Limb (tissue), 2 donors: Measurements from ENCODE around the gene SIT1.

Source experiments
- DNase-seq, 2 donors: peaks; one replicate each; pipeline ENCODE4 v3.0.0-alpha.2; 2016; ENCODE audit errors: extremely low spot score in 2 of 2

The SIT1 gene, protein sequence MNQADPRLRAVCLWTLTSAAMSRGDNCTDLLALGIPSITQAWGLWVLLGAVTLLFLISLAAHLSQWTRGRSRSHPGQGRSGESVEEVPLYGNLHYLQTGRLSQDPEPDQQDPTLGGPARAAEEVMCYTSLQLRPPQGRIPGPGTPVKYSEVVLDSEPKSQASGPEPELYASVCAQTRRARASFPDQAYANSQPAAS

DNA sequence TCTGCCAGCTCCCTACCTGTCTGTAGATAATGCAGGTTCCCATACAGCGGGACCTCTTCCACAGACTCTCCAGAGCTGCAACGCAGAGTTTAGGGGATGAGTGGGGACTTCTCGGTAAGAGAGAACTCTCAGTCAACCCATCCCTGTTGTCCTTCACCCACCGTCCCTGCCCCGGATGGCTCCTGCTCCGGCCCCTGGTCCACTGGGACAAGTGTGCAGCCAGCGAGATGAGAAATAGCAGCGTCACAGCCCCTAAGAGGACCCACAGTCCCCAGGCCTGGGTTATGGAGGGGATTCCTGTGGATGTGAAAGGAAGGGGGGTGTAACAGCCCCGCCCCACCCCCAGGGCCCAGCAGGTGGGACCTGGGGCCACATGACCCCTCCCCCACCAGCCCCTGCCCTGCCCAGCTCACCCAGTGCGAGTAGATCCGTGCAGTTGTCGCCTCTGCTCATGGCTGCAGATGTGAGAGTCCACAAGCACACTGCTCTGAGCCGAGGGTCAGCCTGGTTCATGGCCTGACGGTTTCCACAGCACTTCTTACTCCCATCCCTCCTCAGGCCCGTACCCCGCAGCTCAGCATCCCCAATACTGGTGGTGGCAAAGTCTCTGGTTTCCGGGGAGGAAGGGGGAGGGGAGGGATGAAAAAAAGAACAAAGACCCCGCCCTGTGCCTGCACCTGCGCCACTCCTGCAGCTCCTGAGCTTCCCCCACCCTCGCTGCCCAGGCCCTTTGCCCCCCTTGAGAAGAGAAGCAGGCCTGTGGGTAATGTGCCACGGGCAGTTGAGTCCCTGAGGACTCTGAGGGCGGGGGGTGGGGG, at the start of gene SIT1:
Gene SIT1, minus strand, starts transcription at position 591 of the 818 bp plus-strand sequence. Its CDS starts 78 bp downstream, at position 513.
- DNase-seq = no peak

DNA sequence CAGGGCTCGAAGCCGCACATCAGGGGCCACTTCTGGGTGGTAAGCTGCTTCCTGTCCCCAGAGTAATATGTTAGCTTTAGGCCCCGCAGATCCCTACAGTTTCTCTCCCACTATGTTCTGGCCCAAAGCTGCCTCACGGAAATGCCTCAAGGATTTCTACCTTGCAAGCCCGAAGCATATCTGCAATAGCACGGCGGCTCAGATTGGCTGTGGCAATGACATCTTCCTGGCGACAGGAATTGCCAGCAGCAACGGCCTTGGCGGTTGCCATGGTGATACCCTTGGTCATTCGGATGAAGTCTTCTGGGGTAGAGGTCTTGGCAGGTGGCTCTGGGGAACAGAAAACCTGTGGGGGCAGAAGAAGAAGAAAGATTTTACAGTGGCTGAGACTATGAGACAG, 49.3 kb upstream of the SIT1 start:
- no peak for DNase-seq

DNA sequence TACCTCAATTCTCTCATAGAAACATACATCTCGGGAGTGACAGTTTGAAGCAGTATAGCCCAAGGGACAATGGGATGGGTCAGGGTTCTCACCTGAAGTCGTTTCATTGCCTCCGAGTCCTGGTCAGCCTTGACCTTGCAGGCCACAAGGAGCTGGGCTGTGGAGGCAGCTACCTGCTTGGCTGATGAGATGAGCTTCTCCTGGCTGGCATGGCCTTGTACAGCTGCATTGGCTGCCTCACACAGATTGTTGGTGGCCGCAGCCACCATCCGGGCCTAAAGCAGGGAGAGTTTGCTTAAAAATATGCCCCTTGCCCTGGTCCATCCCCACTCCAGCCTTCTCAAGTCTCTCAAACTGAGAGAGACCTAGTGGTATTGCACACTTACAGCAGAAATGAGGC, 47.5 kb upstream of the SIT1 start:
- DNase-seq = no peak

DNA sequence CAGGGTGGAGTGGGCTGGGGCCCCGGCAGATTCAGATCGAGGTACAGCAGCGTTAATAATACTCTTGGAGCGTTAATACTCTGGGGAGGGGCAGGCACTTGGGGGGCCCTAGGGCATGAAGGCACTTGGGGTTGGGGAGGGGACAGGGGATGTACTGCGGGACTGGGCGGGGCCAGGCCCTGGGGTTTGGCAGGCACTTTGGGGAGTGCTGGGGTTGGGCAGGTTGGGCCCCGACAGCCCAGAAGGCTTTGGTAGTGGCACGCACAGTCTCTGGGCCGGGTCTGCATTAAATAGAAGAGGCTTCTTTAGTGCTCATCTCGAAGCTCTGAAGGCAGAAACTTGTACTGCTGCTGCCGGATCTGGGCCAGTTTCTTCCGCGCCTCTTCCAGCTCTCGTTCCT, 46.8 kb upstream of the SIT1 start:
- DNase-seq = no peak

DNA sequence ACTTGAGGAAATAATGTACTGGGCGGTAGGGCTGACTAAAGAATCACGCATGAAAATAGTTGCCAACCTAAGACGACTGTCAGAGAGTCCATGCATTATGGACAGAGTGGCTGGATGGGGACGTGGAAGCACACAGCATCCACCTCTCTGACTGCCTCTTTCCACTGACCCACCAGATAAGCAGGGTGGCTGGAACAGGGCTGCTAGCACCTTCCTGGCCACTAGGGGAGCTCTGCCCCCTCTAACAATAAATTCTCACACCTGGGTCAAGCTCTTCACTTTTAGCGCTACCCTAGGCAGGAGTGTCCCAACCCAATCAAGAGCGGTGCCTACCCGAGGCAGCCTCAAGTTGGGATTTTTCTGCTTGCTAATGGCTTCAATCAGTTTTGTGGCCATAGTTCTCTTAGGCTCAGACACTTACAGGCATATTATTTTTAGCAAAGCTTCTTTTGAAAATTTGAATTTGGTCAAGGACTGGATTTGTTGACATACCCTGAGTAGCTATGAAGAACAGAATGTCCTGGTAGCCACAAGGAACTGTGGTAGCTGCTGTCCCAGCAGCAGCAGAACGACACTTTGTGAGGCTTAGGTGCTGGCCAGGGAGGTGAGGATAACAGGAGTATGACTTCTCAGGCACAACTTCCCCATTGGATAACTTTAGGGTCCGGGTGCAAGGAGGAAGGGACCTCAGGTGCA, 45.9 kb upstream of the SIT1 start:
- peak; percentile 45 to 58 for DNase-seq

DNA sequence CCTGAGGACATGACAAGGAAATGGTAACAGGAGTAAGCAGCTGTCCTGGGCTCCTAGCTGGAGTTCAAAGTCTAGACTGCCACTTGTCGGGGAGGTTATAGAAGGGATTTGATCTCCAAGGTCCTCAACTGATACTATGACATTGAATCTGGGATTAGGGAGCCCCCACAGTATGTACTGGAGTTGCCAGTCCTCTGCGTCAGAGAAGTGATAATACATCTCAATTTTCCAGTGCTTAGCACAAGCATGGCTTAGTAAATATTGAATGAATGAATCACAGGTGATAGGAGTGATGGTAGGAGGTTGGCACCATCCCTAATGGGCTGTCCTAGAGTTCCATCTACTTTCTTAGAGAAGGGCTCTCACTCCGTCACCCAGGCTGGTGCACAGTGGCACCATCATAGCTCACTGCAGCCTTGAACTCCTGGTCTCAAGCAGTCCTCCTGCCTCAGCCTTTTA, 45.2 kb upstream of the SIT1 start:
- no peak for DNase-seq

DNA sequence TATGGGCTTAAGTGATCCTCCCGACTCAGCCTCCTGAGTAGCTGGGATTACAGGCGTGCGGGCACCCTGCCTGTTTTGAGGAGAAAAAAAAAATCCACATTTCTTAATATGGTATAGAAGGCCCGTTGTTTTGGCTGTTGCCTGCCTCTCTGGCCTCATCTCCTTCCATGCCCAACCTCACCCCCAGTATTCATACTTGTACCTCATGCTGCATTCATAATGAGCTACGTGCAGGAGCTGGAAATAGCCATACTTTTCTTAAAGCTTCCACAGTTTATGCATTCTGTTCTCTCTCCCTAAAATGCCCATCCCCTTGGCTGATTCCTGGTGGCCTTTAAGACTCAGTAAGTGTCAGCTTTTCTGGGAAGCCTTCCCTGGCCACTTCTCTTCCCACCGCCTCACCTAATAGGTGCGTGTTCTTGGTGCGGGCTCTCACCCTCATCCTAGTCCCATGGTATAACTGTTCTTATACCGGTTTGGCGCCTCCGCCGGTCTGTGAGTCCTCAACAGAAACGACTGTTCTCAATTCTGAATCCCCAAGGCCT, 41.1 kb upstream of the SIT1 start:
- DNase-seq = no peak

DNA sequence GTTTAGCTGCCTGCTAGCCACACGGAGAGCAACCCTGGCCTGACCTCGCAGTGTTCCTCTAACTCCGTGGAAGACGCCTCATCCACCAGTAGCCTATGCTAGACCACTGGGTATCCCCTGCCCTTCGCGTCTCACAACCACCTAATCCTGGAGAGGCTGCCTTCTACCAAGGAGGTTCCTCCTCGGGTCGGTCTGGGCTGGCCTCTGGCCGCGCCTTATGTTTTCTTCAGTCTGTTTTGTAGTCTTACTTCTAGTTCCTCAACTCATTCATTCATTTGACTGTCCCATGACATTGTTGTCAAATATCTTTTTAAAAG, 40.6 kb upstream of the SIT1 start:
- no peak for DNase-seq

DNA sequence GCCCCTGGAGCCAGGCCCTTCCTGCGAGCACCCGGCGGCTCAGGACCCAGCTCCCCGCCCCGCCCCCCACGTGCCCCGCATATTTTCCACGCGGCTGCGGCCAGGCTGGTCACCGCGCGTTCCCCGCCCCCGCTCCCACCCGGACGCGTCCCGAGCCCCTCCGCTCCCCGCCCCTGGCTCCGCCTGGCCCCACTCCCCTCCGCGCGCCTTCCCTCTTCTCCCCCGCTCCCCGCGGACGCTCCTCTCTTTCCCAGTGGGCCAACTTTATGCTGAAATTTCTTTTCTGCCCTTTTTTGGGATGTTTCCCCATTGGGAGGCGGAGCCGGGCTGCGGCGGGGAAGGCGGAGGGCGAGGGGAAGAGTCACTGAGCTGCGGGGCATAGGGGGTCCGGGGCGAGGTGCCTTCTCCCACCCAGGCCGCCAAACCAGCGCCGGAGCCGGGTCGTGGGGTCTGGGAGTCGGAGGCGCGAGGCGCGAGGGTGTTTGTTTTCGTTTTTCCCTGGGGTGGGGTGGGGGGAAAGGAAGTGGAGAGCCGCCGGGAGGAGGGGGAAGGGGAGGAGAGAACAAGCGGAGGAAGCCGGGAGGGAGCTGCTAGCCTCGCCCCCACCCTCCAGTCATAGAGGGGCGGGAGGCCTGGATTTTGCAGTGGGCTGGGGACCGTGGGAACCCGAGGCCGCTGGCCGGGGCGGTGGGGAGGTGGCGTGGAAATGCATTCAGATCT, 40.0 kb upstream of the SIT1 start:
- peak; percentile 84 to 85 for DNase-seq

DNA sequence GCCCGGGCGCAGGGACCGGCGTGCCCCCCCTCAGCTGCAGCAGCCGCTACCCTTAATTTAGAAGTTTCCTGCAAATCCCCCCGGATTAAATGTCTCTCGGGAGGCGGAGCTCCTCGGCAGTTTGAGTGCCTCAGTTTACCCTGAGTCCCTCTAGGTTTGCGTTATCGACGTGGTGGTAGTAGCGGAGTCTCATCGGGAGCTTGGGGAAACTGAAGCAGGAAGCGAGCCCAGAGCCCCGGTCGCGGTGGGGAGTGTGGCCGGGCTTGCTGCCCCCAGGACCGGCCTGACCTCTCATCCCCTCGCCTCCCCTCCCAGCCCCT, 39.5 kb upstream of the SIT1 start:
- DNase-seq = no peak

DNA sequence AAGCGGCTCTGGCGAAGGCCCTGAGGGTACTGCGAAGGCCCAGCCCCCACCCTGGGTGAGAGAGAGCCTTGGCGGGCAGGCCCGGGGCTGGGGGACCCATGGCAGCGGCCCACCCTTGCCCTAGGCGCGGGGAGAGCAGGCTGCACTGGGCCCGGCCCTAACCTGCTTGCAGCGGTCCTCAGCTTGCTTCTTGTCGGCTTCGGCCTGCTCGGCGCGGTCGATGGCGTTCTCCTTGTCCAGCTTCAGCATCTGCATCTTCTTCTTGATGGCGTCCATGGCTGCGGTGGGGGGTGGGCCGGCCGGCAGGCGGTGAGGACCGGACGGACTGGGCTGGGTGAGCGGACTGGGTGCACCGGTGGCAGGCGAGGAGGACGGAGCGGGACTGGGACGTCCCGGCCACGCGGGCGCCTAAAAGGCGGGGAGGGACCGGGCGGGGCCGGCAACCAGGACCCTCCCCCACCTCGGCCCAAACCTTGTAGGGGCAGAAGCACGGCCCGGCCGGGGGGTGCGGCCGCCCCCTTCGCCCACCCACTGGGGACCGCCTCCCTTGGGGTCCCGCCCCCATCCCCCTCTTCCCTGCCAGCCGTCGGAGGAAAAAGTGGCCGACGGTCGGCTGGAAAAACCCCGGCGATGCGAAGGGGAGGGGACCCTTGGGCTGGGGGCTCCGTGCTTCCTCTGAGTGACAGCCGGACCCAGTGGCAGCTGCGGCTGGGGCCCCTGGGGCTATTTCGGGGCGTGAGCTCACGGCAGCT, 39.0 kb upstream of the SIT1 start, which contains the start of gene TPM2:
Gene TPM2, minus strand, starts transcription at position 384 of the 752 bp plus-strand sequence. Its CDS starts 108 bp downstream, at position 276.
- DNase-seq = peak; percentile 72 to 84

DNA sequence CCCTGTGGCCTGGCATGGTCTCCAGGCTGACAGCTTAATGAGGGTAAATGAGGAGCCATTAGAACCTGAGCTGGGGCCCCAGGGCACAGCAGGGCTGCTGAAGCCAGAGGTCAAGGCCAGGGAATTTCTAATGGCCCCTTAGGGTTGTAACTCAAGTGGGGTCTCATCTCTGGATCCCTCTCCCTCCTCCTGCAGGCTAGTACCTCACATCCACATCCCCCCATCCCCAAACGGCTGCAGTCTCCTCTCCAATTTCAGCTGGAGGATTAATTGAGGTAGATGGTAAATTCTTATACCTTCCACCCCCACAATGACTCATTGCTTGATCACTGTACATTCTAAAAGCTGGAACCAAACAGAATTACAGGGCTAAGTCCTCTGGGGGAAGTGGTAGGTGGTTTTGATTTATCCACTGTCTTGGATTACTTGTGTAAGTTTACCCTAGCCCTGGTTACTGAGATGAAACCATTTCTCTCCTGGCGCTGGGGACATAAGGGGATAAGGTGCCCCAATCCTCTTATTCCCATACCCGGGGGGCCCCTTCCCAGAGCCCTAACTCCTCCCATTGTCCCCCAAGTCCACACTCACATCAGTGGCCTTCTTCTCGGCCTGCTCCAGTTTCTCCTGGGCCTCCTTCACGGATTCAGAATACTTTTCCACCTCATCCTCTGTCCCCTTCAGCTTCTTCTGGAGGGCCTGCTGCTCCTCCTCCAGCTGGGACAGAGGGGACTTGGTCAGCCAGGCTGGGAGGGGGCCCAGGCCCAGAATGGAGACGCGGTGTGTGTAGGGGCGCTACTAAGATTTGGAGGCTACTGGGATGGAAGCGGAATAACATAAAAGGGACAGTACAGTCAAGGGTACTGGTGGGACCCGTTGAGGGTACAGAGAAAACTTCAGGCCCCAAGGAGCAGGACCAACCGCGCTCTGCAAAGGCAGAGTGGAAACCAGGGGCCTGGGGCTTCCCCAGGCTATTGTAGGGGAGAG, 38.1 kb upstream of the SIT1 start:
- no peak for DNase-seq

DNA sequence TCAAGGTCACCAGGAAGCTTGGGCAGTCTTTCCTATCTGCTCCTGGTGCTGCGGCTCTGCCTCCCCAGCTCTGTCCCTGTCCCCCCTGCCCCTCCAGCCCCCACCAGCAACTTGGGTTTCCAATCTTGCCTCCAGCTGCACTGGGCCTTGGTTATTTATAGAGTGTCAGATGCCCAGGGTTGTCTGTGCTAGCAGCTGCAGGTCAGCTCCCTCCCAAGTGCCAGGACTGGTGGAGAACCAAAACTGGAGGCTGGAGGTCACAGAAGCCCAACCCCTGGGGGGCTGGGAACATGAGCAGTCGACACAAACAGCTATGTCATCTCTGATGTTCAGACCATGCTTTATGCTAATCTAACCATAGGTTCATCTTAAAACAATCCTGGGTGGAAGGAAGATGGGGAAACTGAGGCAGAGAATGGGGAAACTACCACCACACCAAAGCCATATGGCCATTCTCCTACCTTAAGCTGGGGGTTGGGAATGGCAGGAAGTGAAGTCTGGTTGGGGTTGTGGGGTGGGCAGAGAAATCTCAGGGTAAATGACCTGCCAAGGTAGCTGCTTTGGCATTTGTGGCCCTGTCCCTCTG, 37.3 kb upstream of the SIT1 start:
- no peak for DNase-seq

DNA sequence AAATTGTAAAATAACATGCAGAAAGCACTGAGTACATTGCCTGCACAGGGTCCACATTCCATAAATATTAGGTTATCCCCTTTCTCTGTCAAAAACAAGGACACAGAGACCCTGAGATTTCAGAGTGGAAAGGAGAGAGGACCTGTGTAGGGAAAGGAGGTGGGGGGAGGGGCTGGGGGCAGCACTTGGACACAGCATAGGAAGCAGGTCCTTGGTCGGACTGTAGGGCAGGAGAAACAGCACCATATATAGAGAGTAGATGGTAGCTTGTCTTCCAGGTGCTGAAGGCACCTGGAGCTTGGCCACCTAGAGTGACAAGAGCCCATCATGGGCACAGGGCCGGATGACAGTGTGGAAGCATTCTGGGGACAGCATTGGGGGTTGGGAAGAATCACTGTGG, 36.6 kb upstream of the SIT1 start:
- DNase-seq = no peak

DNA sequence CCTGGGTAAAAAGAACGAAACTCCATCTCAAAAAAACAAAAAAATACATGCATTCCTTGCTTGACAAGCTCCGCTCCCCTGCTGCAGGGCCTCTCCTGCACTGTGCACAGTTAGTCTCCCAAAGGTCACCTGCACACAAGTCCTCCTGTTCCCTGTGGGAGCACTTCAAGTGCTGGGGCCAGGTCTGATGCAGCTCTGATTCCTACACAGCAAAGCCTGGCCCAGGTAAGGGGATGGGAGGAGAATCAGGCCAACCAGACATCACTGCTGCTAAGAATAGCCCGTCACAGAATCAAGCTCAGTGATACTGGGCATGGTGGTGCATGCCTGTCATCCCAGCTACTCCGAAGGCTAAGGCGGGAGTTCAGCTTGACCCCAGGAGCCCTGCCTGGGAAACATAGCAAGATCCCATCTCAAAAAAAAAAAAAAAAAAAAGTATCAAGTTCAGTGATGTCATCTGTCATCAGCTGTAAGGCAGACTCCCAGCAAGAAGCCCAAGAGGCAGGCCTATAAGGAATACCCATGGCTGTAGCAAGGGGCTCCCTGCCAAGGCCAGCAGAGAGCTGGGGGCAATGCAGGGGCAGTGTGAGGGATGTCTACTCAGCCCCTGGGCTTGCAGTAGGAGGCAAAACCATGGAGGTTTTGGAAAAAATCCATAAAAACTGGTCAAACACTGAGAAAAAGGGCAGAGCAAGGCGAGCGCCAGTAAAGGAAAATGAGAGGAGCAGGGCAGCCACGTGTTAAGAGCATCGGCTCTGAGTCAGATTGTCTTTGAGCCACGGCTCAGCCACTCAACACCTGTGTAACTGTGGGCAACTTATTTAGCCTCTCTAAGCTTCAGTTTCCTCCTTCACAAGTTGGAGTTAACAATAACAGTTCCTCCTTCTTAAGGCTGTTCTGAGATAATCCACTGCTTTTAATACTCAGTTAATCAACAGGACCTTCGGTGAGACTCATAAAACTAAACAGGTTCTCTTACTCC, 35.8 kb upstream of the SIT1 start:
- DNase-seq = no peak

DNA sequence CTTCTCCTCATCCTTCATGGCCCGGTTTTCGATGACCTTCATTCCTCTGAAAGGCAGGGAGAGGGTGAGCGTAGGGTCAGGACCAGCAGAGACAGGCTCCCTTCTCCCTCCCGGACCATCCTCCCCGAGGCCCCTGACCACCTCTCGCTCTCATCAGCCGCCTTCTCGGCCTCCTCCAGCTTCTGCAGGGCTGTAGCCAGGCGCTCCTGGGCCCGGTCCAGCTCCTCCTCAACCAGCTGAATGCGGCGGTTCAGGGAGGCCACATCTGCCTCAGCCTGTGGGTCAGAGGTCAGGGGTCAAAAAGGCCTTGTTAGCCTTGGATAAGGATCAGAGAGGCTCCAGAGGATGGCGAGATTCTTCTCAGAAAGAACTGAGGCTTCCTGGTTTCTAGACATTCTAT, 34.8 kb upstream of the SIT1 start:
- no peak for DNase-seq

DNA sequence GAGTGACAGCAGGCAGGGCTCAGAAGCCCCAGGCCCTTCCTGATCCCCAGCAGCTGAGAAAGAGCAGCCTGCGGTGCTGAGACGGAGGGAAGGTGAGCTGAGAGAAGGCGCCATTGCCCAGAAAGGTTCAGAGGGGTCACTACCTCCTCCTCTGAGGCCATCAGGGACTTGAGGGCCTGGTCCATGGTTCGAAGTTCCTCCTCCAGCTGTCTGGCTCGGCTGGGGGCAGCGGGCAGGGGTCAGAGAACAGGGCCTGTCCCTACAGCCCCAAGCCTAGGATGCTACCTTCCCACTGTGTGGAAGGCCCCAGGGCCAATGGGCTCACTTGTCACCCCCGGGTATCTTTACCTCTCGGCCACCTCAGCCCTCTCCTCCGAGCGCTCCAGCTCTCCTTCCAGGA, 34.2 kb upstream of the SIT1 start:
- no peak for DNase-seq

DNA sequence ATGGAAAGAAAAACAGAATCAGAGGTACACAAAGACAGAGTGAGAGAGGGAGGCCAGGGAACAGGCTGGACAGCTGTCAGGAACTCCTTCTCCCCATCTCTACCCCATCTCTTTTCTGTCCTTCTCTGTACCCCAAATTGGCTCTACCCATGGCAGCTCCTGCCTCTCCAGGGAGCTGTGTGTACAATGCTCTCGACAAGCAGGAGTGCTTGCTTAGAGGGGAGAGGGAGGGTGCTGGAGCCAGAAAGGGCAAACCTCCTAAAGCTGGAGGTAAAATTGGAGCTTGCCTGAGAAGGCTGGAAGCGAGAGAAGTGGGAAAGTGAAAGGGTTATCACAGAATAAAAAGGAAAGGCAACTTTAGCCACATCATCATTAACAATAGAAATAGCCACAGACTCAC, 32.6 kb upstream of the SIT1 start:
- DNase-seq = no peak
